ENCODE results near the gene BRINP2. TPM values are rescaled to one million over a fixed set of nuclear protein-coding genes. Genes with fewer than 3 reads are reported as not detected.

Gene BRINP2
- total RNA-seq, 1 donor from 2014 or later = 23.7 TPM

GRCh38 chr1:177137814-177138213, 32.9 kb upstream of the BRINP2 start:
- H3K27me3 Mint-ChIP-seq = peaks cover 5% of the 10 kb centered on the region
- no peak for TF ChIP-seq CTCF (conservative IDR thresholded peaks at IDR 0.05)
- no peaks in the 10 kb centered on the region for H3K9me3 Mint-ChIP-seq
- H3K4me1 Mint-ChIP-seq (ENCODE audit: unreplicated experiment) = peaks cover 4% of the 10 kb centered on the region
- no peak overlapping the region for H3K4me3 Mint-ChIP-seq
- DNase-seq (ENCODE audit: extremely low spot score, unreplicated experiment) = no peak
- no peak overlapping the region for H3K27ac Mint-ChIP-seq
- peaks cover 3% of the 10 kb centered on the region for H3K36me3 Mint-ChIP-seq

GRCh38 chr1:177138347-177138746, 32.4 kb upstream of the BRINP2 start:
- TF ChIP-seq CTCF (conservative IDR thresholded peaks at IDR 0.05) = no peak
- H3K27ac Mint-ChIP-seq = no peak overlapping the region
- H3K9me3 Mint-ChIP-seq = no peaks in the 10 kb centered on the region
- H3K36me3 Mint-ChIP-seq = peaks cover 3% of the 10 kb centered on the region
- H3K4me3 Mint-ChIP-seq = no peak overlapping the region
- peaks cover 9% of the 10 kb centered on the region for H3K4me1 Mint-ChIP-seq (ENCODE audit: unreplicated experiment)
- peaks cover 4% of the 10 kb centered on the region for H3K27me3 Mint-ChIP-seq
- no peak for DNase-seq (ENCODE audit: extremely low spot score, unreplicated experiment)

GRCh38 chr1:177142010-177142409, 28.7 kb upstream of the BRINP2 start:
- no peak for TF ChIP-seq CTCF (conservative IDR thresholded peaks at IDR 0.05)
- no peak overlapping the region for H3K4me3 Mint-ChIP-seq
- H3K27me3 Mint-ChIP-seq = no peaks in the 10 kb centered on the region
- H3K9me3 Mint-ChIP-seq = no peaks in the 10 kb centered on the region
- DNase-seq (ENCODE audit: extremely low spot score, unreplicated experiment) = no peak
- H3K36me3 Mint-ChIP-seq = no peaks in the 10 kb centered on the region
- H3K4me1 Mint-ChIP-seq (ENCODE audit: unreplicated experiment) = peaks cover 21% of the 10 kb centered on the region
- no peak overlapping the region for H3K27ac Mint-ChIP-seq

GRCh38 chr1:177142791-177143271, 27.9 kb upstream of the BRINP2 start:
- Mint-ChIP-seq H3K36me3 (no peaks in the 10 kb centered on the region), H3K4me1 (ENCODE audit: unreplicated experiment) (peaks cover 21% of the 10 kb centered on the region), H3K4me3 (no peak overlapping the region), H3K9me3 (no peaks in the 10 kb centered on the region), H3K27ac (no peak overlapping the region), H3K27me3 (no peaks in the 10 kb centered on the region)
- no peak for TF ChIP-seq CTCF (conservative IDR thresholded peaks at IDR 0.05)
- no peak for DNase-seq (ENCODE audit: extremely low spot score, unreplicated experiment)

GRCh38 chr1:177145106-177146070, 25.4 kb upstream of the BRINP2 start:
- H3K27me3 Mint-ChIP-seq = no peaks in the 10 kb centered on the region
- H3K27ac Mint-ChIP-seq = no peak overlapping the region
- peaks cover 21% of the 10 kb centered on the region for H3K4me1 Mint-ChIP-seq (ENCODE audit: unreplicated experiment)
- no peak for DNase-seq (ENCODE audit: extremely low spot score, unreplicated experiment)
- no peaks in the 10 kb centered on the region for H3K36me3 Mint-ChIP-seq
- TF ChIP-seq CTCF (conservative IDR thresholded peaks at IDR 0.05) = no peak
- H3K9me3 Mint-ChIP-seq = no peaks in the 10 kb centered on the region
- peak overlapping the region; percentile 3 for H3K4me3 Mint-ChIP-seq
